Kidney epithelial cell (primary cell): Measurements from ENCODE around the gene GPC3. TPM values are rescaled to one million over a fixed set of nuclear protein-coding genes. Genes with fewer than 3 reads are reported as not detected.

Source experiments
- DNase-seq: peaks from one replicate; pipeline ENCODE4 v3.0.0-alpha.2; 2010; ENCODE audit warnings: low read depth
- H3K27me3 ChIP-seq: 2 replicates; pipeline ENCODE4 v1.6.0; 2011; ENCODE audit warnings: low read length; ENCODE audit not compliant: control insufficient read depth, insufficient read depth
- H3K36me3 ChIP-seq: 2 replicates; pipeline ENCODE4 v1.5.1; 2011; ENCODE audit warnings: low read length; ENCODE audit not compliant: control insufficient read depth, insufficient read depth
- H3K4me3 ChIP-seq: 2 replicates; pipeline ENCODE4 v1.5.1; 2011; ENCODE audit warnings: low read depth, mild to moderate bottlenecking, control low read depth, low read length
- total RNA-seq: library from RNA; depleted of rRNA; stranded (reverse); fragments of >200 nt; gene quantifications from 2 replicates; pipeline ENCODE4 v1.2.3, GENCODE V29; 2015
- TF ChIP-seq, protein P1 (sequence below): IDR thresholded peaks from 2 replicates; pipeline ENCODE4 v1.5.1; 2011; ENCODE audit warnings: mild to moderate bottlenecking, moderate library complexity, low read length, control low read depth, inconsistent platforms; ENCODE audit not compliant: insufficient read depth, poor library complexity, severe bottlenecking

Gene GPC3
- total RNA-seq, 1 donor from 2014 or later, result 14.5 TPM

DNA sequence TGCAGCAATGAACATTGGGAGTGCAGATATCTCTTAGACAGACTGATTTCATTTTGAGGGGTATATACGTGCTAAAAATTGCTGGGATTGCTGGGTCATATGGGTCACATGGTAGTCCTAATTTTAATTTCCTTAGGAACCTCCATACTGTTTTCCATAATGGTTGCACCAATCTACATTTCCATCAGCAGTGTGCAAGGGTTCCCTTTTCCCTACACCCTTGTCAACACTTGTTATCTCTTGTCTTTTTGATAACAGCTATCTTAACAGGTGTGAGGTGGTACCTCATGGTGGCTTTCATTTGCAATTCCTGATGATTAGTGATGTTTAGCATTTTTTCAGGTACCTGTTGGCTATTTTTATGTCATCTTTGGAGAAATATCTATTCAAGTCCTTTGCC lies 57.0 kb downstream of the GPC3 start:
- DNase-seq, result no peak
- H3K36me3 ChIP-seq, result no peaks in the 10 kb centered on the region
- TF ChIP-seq, protein P1, sequence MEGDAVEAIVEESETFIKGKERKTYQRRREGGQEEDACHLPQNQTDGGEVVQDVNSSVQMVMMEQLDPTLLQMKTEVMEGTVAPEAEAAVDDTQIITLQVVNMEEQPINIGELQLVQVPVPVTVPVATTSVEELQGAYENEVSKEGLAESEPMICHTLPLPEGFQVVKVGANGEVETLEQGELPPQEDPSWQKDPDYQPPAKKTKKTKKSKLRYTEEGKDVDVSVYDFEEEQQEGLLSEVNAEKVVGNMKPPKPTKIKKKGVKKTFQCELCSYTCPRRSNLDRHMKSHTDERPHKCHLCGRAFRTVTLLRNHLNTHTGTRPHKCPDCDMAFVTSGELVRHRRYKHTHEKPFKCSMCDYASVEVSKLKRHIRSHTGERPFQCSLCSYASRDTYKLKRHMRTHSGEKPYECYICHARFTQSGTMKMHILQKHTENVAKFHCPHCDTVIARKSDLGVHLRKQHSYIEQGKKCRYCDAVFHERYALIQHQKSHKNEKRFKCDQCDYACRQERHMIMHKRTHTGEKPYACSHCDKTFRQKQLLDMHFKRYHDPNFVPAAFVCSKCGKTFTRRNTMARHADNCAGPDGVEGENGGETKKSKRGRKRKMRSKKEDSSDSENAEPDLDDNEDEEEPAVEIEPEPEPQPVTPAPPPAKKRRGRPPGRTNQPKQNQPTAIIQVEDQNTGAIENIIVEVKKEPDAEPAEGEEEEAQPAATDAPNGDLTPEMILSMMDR, result no peak
- no peaks in the 10 kb centered on the region for H3K27me3 ChIP-seq
- H3K4me3 ChIP-seq, result no peak overlapping the region

DNA sequence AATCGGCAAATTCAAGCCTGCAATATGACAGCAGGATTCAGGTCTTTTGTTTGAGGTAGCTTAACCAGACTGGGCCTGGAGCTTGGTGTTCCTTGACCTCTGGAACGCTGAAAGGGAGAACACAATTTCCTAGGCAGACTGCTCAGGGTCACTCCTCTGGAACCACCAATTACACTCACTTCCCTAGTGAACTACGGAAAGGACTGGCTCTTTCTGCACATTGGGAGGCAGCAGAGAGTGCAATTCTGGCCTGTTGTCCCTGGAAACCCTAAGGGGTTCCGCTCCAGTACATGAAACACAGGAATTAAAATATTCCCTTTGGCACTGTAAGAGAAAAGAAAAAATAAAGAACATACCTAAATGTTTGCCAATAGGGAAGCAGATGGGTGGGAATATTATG lies 58.6 kb downstream of the GPC3 start:
- no peaks in the 10 kb centered on the region for H3K27me3 ChIP-seq
- no peak for DNase-seq
- TF ChIP-seq, protein P1, result no peak
- no peak overlapping the region for H3K4me3 ChIP-seq
- H3K36me3 ChIP-seq, result no peaks in the 10 kb centered on the region

DNA sequence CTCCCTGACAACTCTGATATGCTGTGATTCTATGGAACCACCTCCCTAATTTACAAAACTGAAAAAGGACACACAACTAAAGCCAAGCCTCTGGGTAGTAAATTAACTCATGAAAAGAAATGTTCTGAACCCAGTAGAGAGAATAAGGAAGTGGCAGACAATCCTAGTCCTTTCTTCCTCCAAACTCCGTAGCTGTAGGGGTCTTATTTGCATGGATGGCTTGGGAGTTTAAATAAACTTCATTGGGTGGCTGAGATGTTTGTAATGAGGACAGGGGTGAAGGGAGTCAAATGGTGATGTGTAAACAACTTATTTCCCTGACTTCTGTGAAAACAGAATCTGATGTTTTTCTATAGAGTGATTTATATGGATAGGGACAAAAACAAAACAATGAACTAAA lies 59.3 kb downstream of the GPC3 start:
- no peak for DNase-seq
- Histone ChIP-seq H3K4me3 (no peak overlapping the region), H3K27me3 (no peaks in the 10 kb centered on the region), H3K36me3 (no peaks in the 10 kb centered on the region)
- TF ChIP-seq, protein P1, result no peak

DNA sequence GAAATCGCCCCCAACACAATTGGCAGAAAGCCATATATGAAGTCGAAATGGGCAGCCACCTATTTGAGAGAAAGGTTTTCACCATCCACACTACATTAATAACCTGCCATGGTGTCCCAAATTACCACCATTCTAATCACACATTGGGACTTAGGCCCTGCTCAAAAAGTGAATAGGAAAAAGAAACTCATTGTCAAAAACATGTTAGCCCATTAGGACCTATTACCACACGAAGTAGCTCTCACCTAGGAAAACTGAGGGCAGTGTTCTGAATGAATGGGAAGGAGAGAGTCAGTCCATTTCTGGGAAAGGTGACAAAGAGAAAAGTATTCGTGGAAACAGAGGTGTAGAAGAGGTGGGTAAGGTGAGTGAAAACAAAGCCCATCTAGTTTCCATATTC lies 60.8 kb downstream of the GPC3 start:
- H3K27me3 ChIP-seq, result no peaks in the 10 kb centered on the region
- no peak overlapping the region for H3K4me3 ChIP-seq
- no peaks in the 10 kb centered on the region for H3K36me3 ChIP-seq
- TF ChIP-seq, protein P1, result no peak
- DNase-seq, result no peak

DNA sequence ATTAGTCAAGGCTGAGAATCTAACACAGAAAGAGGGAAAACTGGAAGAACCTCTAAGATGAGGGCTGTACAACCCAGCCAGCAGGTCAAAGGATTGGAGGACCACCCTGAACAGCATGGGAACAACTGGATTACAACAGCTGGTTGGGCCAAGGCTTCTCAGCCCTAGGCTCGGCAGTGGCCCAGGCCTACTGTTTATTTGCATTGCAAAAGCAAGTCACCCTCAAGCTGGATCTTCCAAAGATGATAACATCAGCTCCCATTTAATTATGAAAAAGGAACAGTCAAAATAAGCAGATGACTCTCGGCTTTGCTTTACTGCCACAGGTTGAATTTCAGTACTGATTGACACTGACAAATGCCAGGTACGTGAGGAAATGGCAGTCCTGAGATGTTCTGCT lies 61.8 kb downstream of the GPC3 start:
- H3K27me3 ChIP-seq, result no peaks in the 10 kb centered on the region
- DNase-seq, result no peak
- TF ChIP-seq, protein P1, result no peak
- no peaks in the 10 kb centered on the region for H3K36me3 ChIP-seq
- H3K4me3 ChIP-seq, result no peak overlapping the region

DNA sequence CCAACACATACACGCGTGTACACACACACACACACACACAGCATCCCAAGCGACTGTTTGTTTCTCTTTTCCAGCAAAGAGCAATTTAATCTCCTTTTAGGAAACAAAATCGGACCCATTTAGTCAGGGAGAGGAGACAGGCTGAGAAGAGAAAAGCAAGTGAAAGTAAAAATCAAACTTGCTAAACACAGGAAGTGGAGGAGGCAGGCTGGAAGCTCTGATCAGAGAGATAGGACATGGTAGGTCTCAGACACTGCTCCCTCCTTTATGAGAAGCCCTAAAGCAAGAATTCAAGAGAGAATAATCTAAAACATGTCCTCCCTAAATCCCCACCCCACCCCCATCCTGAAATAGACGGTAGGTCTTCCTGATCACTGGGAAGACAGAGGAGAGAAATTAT lies 62.3 kb downstream of the GPC3 start:
- Histone ChIP-seq H3K4me3 (no peak overlapping the region), H3K36me3 (no peaks in the 10 kb centered on the region), H3K27me3 (no peaks in the 10 kb centered on the region)
- DNase-seq, result no peak
- TF ChIP-seq, protein P1, result no peak
